NCI-H526 (cell line): ENCODE results near the gene ATP8A1.
A peak's percentile ranks its signal among the peaks of the same experiment; 100 is the strongest.

Experiments used
- DNase-seq, 2 experiments: peaks; one replicate each; lab custom pipeline; 2025; lab: John Stamatoyannopoulos, UW

The ATP8A1 gene

DNA sequence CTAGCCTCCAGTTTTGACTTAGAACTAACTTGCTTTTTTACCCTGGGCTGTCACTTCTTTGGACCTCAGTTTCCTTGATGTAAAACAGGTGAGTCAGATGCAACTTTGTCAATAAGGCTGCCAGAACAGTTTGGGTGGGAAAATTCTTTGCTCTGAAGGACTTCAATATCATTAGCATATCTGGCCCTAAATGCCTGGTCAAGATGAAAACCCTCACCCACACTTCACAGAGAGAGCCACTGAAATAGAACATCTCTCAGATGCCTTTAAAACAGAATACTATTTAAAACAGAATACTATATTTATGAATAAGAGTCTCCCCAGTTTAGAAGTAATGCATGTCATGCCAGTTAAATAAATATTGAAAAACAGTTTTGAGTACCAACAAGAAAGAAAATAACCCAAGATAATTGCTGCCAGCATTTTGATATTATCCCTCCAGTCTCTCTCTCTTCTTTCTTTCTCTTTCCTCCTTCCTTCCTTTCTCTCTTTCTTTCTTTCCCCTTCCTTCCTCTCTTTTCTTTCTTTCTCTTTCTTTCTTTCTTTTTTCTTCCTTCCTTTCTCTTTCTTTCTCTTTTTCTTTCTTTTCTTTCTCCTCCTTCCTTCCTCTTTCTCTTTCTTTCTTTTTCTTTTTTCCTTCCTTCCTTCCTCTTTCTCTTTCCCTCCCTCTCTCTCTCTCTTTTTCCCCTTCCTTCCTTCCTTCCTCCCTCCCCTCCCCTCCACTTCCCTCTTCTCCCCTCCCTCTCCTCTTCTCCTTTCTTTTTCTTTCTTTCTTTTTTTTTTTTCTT is 292.4 kb downstream of the ATP8A1 start:
- DNase-seq, result no peak

DNA sequence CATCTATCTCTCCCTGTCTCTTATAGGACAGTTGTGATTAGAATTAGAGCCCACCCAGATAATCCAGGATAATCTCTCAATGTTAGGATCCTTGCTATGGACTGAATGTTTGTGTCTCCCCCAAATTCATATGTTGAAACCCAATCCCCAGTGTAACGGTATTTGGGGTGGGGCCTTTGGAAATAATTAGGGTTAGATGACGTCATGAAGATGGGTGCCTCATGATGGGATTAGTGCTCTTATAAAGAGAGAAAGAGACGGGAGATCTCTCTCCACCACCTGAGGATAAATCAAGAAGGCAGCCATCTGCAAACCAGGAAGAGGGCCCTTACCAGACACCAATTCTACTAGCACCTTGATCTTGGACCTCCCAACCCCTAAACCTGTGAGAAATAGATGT is 293.3 kb downstream of the ATP8A1 start:
- DNase-seq, result no peak

DNA sequence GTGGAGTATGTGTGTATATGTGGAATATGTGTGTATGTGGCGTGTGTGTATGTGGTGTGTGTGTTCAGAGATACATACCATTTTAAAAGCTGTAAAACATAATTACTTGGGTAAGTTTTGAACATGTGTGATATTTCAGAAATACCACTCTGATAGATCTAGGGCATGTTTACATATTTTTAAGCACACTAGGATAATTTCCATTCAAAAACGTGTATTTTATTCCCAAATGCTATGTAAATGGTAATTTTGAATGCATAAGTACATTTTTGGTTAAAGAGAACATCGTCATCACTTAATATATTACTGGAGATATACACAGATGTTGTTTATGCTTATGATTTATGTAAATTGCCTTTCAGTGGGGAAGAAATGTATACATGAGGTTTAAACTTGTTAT is 294.3 kb downstream of the ATP8A1 start:
- DNase-seq, result no peak

DNA sequence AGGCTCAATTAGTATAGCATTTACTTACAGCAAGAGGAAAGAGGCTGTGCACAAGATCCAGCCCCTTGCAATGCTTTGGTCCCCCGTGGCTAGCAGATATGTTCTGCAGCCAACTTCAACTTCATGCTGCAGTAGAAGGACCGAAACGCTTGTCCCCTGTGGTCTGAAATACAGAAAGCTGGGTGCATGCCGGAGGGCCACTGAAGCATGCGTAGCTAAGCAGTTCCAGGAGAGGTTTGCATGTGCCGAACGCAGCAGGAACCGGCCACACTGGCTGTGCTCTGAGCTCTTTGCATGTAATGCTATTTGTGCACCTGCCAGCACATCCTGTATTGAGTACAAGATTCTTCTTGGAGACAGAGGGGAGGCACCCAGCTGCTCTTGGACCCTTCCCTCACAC is 295.4 kb downstream of the ATP8A1 start:
- DNase-seq, result peak; percentile 51 to 52

DNA sequence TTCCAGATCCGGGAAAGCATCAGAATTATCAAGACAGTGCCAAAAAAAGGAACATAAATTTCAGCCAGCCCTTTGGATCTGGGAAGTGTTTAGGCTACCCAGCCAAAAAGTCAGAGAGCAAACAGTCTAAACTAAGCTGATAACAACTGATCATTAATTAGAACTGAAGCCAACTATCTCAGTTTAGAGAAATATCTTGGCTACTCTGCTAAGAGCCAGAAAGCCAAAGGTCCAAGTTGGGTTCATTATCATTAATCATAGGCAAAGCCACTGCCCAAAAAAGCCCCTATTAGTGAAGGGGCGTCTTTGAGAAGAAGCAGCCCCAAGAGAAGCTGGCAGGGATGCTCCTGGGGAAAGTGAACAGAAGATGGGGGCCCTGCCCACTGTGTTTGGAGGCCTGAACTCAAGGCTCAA is 296.6 kb downstream of the ATP8A1 start:
- no peak for DNase-seq

DNA sequence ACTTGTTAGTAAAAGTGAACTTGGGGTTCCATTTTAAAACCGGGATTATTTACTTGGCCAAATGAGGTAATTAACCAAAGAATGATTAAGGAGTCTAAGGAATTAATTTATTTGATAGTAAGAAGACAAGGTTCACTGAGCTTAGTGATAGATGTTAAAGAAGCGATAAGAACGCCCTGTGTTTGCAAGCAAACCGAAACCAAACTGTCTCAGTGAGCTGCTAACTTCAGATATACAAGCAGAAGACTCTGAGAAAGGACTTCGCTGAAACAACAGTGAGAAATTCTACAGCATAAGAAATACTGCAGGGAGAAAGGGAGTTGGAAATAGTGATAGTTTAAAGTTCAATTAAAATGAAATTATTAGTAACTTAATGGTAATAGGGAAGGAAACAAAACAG is 297.2 kb downstream of the ATP8A1 start:
- no peak for DNase-seq
